Naive thymus-derived CD4-positive, alpha-beta T cell (primary cell): ENCODE results near the gene SHISA9. TPM values are rescaled to one million over a fixed set of nuclear protein-coding genes. Genes with fewer than 3 reads are reported as not detected.

ENCODE experiments used
- ATAC-seq: fragments of 150-1000 bp; cut with Tn5 transposase; 2 replicates; pipeline ENCODE4 v1.10.0; 2021; ENCODE audit warnings: mild to moderate bottlenecking, moderate library complexity
- CTCF ChIA-PET: fragments of 350-600 bp; sonication (Branson Sonifier 250); formaldehyde crosslinking; loops from one replicate; lab custom pipeline; 2021; ENCODE audit warnings: antibody characterized with exemption; lab: Charles Lee
- POLR2A ChIA-PET: fragments of 350-600 bp; sonication (Branson Sonifier 250); formaldehyde crosslinking; loops from one replicate; lab custom pipeline; 2021; ENCODE audit warnings: antibody characterized with exemption, inconsistent platforms; lab: Charles Lee
- DNase-seq, 9 donors: peaks; one replicate each; pipeline versions ENCODE4 v3.0.0 to v3.0.0-alpha.2; 2020 to 2022; ENCODE audit warnings: mixed read lengths in 1 of 9
- H3K27ac ChIP-seq: one replicate; pipeline ENCODE4 v1.7.0; 2013; ENCODE audit warnings: mild to moderate bottlenecking, low read depth, low read length, moderate library complexity
- H3K27me3 ChIP-seq, 2 donors: one replicate each; pipeline ENCODE4 v1.7.0; 2013; ENCODE audit warnings: low read length in 2 of 2, mild to moderate bottlenecking in 2 of 2, moderate library complexity in 2 of 2; ENCODE audit not compliant: control insufficient read depth in 2 of 2, insufficient read depth in 2 of 2
- H3K36me3 ChIP-seq, 3 experiments: 1 replicate in 2 of 3; 2 replicates in 1 of 3; pipeline ENCODE4 v1.7.0; 2013; ENCODE audit warnings: low read length in 3 of 3, mild to moderate bottlenecking in 3 of 3, moderate library complexity in 1 of 3; ENCODE audit not compliant: insufficient read depth in 3 of 3, control insufficient read depth in 2 of 3
- H3K4me1 ChIP-seq, 2 donors: one replicate each; pipeline ENCODE4 v1.7.0; 2013; ENCODE audit warnings: low read length in 2 of 2, mild to moderate bottlenecking in 2 of 2, moderate library complexity in 1 of 2; ENCODE audit not compliant: control insufficient read depth in 2 of 2, insufficient read depth in 2 of 2
- H3K4me3 ChIP-seq: 2 replicates; pipeline ENCODE4 v1.7.0; 2013; ENCODE audit warnings: mild to moderate bottlenecking, low read length
- H3K9me3 ChIP-seq, 3 experiments: 1 replicate in 2 of 3; 2 replicates in 1 of 3; pipeline ENCODE4 v1.7.0; 2013; ENCODE audit warnings: low read length in 3 of 3; ENCODE audit not compliant: control insufficient read depth in 2 of 3
- H3K27ac Mint-ChIP-seq, 9 donors: one replicate each; pipeline ENCODE4 v1.8.0; 2020 to 2022; ENCODE audit warnings: mixed read lengths in 9 of 9, mild to moderate bottlenecking in 8 of 9, moderate library complexity in 5 of 9, inconsistent platforms in 2 of 9
- H3K27me3 Mint-ChIP-seq, 5 donors: one replicate each; pipeline ENCODE4 v1.8.0; 2021 to 2022; ENCODE audit warnings: mixed read lengths in 5 of 5, mild to moderate bottlenecking in 1 of 5
- H3K36me3 Mint-ChIP-seq, 5 donors: one replicate each; pipeline ENCODE4 v1.8.0; 2020 to 2022; ENCODE audit warnings: mixed read lengths in 5 of 5, mild to moderate bottlenecking in 3 of 5, inconsistent platforms in 1 of 5
- H3K4me1 Mint-ChIP-seq, 7 donors: one replicate each; pipeline ENCODE4 v1.8.0; 2020 to 2022; ENCODE audit warnings: mixed read lengths in 7 of 7, mild to moderate bottlenecking in 3 of 7, inconsistent platforms in 1 of 7
- H3K4me3 Mint-ChIP-seq, 10 donors: one replicate each; pipeline ENCODE4 v1.8.0; 2020 to 2022; ENCODE audit warnings: mild to moderate bottlenecking in 10 of 10, mixed read lengths in 10 of 10, moderate library complexity in 6 of 10, inconsistent platforms in 2 of 10
- H3K9me3 Mint-ChIP-seq, 11 donors: one replicate each; pipeline ENCODE4 v1.8.0; 2020 to 2022; ENCODE audit warnings: mixed read lengths in 11 of 11, mild to moderate bottlenecking in 4 of 11, inconsistent platforms in 1 of 11, moderate library complexity in 1 of 11
- intact Hi-C, 2 donors: fragments of 100-400 bp; cut with micrococcal nuclease; formaldehyde crosslinking; loops; one replicate each; pipeline ENCODE4 v1.15.1; 2023
- polyA plus RNA-seq, 2 donors: library from polyadenylated mRNA; unstranded; fragments of 300-500 nt; fragmentation: Illumina TruSeq; gene quantifications; one replicate each; pipeline ENCODE4 v1.2.3, GENCODE V29; 2021
- total RNA-seq, 6 experiments: library from RNA in 5 of 6; stranded (reverse) in 5 of 6; gene quantifications; 1 replicate in 5 of 6; 2 replicates in 1 of 6; pipeline ENCODE4 v1.2.3 and lab custom pipeline; 2021 to 2026

Gene SHISA9
- total and polyA plus RNA-seq, 7 experiments from 2014 or later: 0.05 TPM; not detected in 6

DNA sequence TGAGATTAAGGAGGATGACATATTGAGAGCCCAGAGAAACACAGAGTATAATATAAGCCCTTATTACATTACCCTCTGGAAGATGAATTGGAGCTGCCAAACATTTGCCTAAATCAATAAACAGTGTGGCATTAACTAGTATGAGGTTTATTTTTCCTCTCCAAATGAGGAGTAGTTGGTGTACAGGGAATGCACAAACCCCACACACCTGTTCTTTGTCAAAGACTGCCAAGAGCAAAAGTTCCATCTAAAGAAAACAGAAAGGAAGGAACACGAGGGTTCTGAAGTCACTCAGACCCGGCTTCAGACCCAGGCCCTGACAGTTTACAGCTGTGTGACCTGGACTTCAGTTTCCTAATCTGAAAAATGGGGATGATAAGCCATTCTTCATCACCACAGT is 138.1 kb downstream of the SHISA9 start:
- Mint-ChIP-seq H3K27me3 (peaks cover 0 to 7% (median 0%) of the 10 kb centered on the region in 5 donors), H3K4me3 (no peak overlapping the region), H3K27ac (no peak overlapping the region), H3K36me3 (no peaks in the 10 kb centered on the region), H3K9me3 (peaks cover 8 to 53% (median 20%) of the 10 kb centered on the region in 11 donors), H3K4me1 (no peaks in the 10 kb centered on the region)
- POLR2A ChIA-PET: no interaction called here
- CTCF ChIA-PET: interaction anchor here (0.7 kb wide), 1 partner anchor 540 kb away, joined by 3 read pairs; no protein-coding TSS in a partner anchor
- Histone ChIP-seq H3K36me3 (no peaks in the 10 kb centered on the region), H3K9me3 (peaks cover 0 to 4% (median 0%) of the 10 kb centered on the region in 3 experiments), H3K4me1 (no peaks in the 10 kb centered on the region), H3K27ac (no peak overlapping the region), H3K27me3 (no peaks in the 10 kb centered on the region), H3K4me3 (no peak overlapping the region)
- DNase-seq (no peak), ATAC-seq (no peak)
- intact Hi-C loops: no loop called here

DNA sequence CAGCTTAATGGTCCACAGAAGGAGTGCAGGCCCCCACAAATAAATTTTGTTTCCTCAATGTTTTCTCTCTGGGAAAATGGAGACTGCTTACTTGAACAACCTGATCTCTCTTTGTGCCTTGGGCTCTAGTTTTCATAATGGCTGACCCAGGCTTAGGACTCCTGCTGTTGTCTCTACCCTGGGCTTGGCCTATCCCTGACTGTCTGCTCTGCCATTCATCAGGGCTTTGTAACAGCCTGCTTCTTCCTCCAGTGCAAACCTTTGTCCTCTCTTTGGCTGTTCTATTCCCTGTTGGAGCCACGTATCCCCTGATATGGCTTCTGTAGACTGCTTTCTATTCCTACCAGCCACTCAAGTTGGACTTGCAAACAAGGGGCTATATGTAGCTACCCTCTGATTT is 139.8 kb downstream of the SHISA9 start:
- intact Hi-C loops: no loop called here
- Histone ChIP-seq H3K9me3 (peaks cover 0 to 4% (median 0%) of the 10 kb centered on the region in 3 experiments), H3K27ac (no peak overlapping the region), H3K36me3 (no peaks in the 10 kb centered on the region), H3K4me3 (no peak overlapping the region), H3K4me1 (no peaks in the 10 kb centered on the region), H3K27me3 (no peaks in the 10 kb centered on the region)
- ATAC-seq (no peak), DNase-seq (no peak)
- POLR2A ChIA-PET: no interaction called here
- H3K4me1 Mint-ChIP-seq: no peaks in the 10 kb centered on the region
- H3K4me3 Mint-ChIP-seq: no peak overlapping the region
- H3K27me3 Mint-ChIP-seq: peaks cover 0 to 14% (median 0%) of the 10 kb centered on the region in 5 donors
- peaks cover 8 to 44% (median 16%) of the 10 kb centered on the region in 11 donors for H3K9me3 Mint-ChIP-seq
- CTCF ChIA-PET: no interaction called here
- no peaks in the 10 kb centered on the region for H3K36me3 Mint-ChIP-seq
- H3K27ac Mint-ChIP-seq: no peak overlapping the region

DNA sequence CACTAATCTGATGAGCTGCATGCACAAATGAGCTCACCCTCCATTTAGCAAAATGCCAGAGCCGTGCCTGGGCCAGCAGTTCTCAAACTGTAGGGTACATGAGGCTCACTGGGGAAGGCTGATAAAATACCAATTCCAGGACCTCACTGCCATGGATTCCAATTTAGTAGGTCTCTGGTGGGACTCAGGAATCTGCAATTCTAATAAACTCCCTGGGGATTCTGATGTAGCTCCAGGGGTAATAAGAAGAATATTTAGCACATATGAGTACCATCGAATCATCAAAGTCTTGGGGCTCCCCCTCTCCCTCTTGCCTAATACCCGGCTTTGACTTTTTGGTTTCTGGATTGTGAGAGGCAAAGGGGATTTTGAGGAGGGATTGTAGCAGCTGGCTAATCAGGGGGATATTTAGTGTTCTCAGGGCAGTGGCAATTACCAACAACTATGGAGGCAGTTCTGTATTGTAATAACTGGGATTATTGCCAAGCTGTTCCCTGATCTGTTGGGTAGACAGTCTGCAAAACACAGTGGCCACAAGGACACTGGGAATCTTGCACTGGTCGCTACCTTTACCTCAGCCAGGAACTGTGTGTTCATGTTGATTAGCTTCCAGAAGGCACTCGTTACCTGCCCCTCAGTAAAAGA is 140.4 kb downstream of the SHISA9 start:
- POLR2A ChIA-PET: no interaction called here

DNA sequence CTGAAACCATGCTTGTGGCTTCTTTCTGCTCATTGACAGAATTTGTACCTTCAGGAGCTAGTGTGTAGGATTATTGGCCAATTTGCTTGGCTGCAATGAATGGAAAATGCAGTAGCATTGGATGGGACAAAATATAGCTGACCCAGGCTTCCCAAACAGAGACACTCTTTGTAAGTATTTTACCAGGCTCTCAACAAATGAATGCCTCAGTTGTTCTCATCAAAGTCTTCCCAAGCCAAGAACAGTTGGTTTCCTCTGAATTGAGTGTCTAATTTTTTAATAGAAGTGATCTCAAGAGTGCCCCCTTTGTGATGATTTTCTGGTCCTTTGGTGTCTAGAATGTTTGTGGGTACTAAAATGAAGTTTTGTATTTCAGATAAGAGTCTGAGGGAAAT is 140.9 kb downstream of the SHISA9 start:
- Histone ChIP-seq H3K27me3 (no peaks in the 10 kb centered on the region), H3K36me3 (no peaks in the 10 kb centered on the region), H3K9me3 (peaks cover 0 to 4% (median 0%) of the 10 kb centered on the region in 3 experiments), H3K27ac (no peak overlapping the region), H3K4me3 (no peak overlapping the region), H3K4me1 (no peaks in the 10 kb centered on the region)
- H3K4me3 Mint-ChIP-seq: no peak overlapping the region
- H3K36me3 Mint-ChIP-seq: no peaks in the 10 kb centered on the region
- peaks cover 8 to 36% (median 15%) of the 10 kb centered on the region in 11 donors for H3K9me3 Mint-ChIP-seq
- ATAC-seq (no peak), DNase-seq (no peak)
- no peaks in the 10 kb centered on the region for H3K4me1 Mint-ChIP-seq
- H3K27me3 Mint-ChIP-seq: peaks cover 0 to 23% (median 0%) of the 10 kb centered on the region in 5 donors
- ChIA-PET CTCF (no interaction called here), POLR2A (no interaction called here)
- no peak overlapping the region for H3K27ac Mint-ChIP-seq
- intact Hi-C loops: no loop called here

More for the DNA sequence above, 140.4 kb downstream of the SHISA9 start:
- H3K4me1 Mint-ChIP-seq: no peaks in the 10 kb centered on the region
- no peak overlapping the region for H3K27ac Mint-ChIP-seq
- H3K9me3 Mint-ChIP-seq: peaks cover 8 to 41% (median 15%) of the 10 kb centered on the region in 11 donors
- intact Hi-C loops: no loop called here
- Histone ChIP-seq H3K27me3 (no peaks in the 10 kb centered on the region), H3K4me1 (no peaks in the 10 kb centered on the region), H3K36me3 (no peaks in the 10 kb centered on the region), H3K27ac (no peak overlapping the region), H3K4me3 (no peak overlapping the region), H3K9me3 (peaks cover 0 to 4% (median 0%) of the 10 kb centered on the region in 3 experiments)
- H3K36me3 Mint-ChIP-seq: no peaks in the 10 kb centered on the region
- no peak overlapping the region for H3K4me3 Mint-ChIP-seq
- DNase-seq (no peak), ATAC-seq (no peak)
- CTCF ChIA-PET: no interaction called here
- peaks cover 0 to 19% (median 0%) of the 10 kb centered on the region in 5 donors for H3K27me3 Mint-ChIP-seq

DNA sequence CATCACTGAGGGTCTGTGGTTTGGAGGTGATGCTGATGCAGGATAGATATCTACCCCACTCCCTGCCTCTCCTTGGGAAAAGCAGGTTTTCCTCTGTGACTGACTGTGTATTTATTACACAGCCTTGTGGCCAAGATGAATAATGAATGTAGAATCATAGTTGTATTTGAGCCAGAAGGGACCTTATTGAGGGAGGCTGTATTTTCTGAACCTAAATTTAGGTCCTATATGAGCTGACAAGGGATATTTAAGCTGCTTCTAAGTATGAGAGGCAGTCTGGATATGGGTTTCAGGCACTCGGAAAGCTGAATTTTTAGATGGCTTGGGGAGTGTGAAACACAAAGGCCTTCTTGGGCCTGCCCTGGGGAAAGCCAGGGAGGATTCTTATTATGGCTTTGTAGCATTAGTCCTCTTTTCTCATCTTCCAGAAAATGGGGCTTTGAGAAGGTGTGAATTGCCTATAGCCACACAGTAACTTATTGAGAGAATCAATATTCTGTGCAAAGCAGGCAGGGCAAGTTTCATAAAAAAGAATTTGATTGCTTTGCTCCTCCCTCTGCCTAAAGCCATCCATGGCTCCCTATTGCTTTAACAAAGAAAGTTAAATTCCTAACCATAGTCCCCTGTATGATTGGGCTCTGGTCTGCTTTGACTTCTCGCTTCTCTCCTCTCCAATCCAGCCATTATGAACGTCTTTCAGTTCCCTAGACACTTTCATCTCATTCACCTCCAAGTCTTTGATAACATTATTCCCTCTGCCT is 144.8 kb downstream of the SHISA9 start:
- peaks cover 0 to 5% (median 0%) of the 10 kb centered on the region in 5 donors for H3K36me3 Mint-ChIP-seq
- no peak overlapping the region for H3K27ac ChIP-seq
- H3K4me3 ChIP-seq: no peak overlapping the region
- H3K9me3 ChIP-seq: peaks cover 0 to 8% (median 0%) of the 10 kb centered on the region in 3 experiments
- intact Hi-C loops: no loop called here
- H3K27me3 Mint-ChIP-seq: peaks cover 0 to 23% (median 0%) of the 10 kb centered on the region in 5 donors
- no peak overlapping the region for H3K27ac Mint-ChIP-seq
- no peaks in the 10 kb centered on the region for H3K4me1 Mint-ChIP-seq
- peaks cover 3 to 25% (median 12%) of the 10 kb centered on the region in 11 donors for H3K9me3 Mint-ChIP-seq
- ATAC-seq (no peak), DNase-seq (no peak)
- ChIA-PET POLR2A (no interaction called here), CTCF (no interaction called here)
- H3K4me3 Mint-ChIP-seq: no peak overlapping the region
- H3K36me3 ChIP-seq: no peaks in the 10 kb centered on the region
- H3K27me3 ChIP-seq: no peaks in the 10 kb centered on the region
- H3K4me1 ChIP-seq: no peaks in the 10 kb centered on the region

DNA sequence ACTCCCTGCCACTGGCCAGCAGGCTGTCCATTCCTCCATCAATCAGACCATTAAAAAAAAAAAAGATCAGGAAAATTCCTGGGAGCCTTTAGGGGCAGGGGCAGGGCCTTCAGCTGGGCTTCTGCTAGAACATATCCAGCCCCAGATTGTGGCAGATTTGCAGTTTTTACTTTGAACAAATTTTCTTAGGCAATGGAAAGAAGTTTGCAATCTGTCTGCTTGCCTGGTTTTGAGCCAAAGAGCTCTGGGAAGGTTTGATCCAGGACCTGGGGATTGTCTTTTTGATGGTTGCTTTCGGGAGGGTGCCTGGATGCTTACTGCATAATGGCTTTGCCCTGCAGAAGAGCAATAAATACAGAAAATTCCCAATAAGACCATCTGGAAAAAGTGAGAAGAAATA is 145.9 kb downstream of the SHISA9 start:
- Mint-ChIP-seq H3K4me1 (no peaks in the 10 kb centered on the region), H3K27me3 (peaks cover 0 to 23% (median 0%) of the 10 kb centered on the region in 5 donors), H3K9me3 (peaks cover 3 to 25% (median 14%) of the 10 kb centered on the region in 11 donors), H3K4me3 (no peak overlapping the region), H3K27ac (no peak overlapping the region), H3K36me3 (peaks cover 0 to 5% (median 0%) of the 10 kb centered on the region in 5 donors)
- H3K9me3 ChIP-seq: peaks cover 0 to 8% (median 0%) of the 10 kb centered on the region in 3 experiments
- intact Hi-C loops: no loop called here
- DNase-seq (no peak), ATAC-seq (no peak)
- no peaks in the 10 kb centered on the region for H3K4me1 ChIP-seq
- H3K27ac ChIP-seq: no peak overlapping the region
- ChIA-PET CTCF (no interaction called here), POLR2A (no interaction called here)
- no peaks in the 10 kb centered on the region for H3K27me3 ChIP-seq
- H3K4me3 ChIP-seq: no peak overlapping the region
- H3K36me3 ChIP-seq: no peaks in the 10 kb centered on the region
